Measurements from ENCODE around the gene RHPN2.

DNA sequence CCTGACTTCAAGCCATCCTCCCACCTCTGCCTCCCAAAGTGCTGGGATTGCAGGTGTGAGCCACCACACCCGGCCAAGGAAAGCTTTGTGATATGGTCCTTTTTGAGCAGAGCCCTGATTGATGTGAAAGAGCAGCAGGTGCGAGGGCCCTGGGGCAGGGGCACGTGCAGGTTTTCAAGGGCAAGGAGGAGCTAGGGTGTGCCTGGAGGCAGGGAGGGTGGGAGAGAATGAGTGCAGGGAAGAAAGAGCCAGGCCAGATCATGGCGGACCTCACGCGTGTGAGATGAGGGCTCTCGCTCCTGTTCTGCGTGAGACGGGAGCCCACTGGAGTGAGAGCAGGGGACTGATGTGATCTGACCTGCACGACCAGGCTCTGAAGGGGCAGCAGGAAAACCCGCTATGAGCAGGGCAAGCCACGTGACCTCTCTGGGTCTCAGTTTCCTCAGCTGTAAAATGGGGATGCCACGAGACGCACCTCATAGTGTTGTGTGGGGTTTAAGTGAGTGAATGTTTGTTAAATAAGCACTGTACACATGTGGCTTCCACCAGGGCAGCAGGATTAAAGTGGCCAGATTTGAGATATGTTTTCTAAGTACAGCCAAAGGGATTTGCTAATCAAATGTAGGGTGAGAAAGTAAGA, 66.9 kb downstream of the RHPN2 start:
- TF ChIP-seq POU5F1 (IDR thresholded peaks at IDR 0.05; ENCODE audit: low read depth, low read length) (no peak), SP2 (IDR thresholded peaks at IDR 0.05; ENCODE audit: low read length) (no peak), RFX5 (IDR thresholded peaks at IDR 0.05; ENCODE audit: borderline replicate concordance, low read depth, low read length) (no peak), POLR2AphosphoS5 (IDR thresholded peaks at IDR 0.05; ENCODE audit: low read depth, low read length) (no peak), TAF7 (optimal IDR thresholded peaks at IDR 0.05; ENCODE audit: borderline replicate concordance, low read depth, low read length) (no peak), TAF1 (IDR thresholded peaks at IDR 0.05; ENCODE audit: low read depth, low read length) (no peak), ZNF274 (IDR thresholded peaks at IDR 0.05; ENCODE audit: borderline replicate concordance, extremely low read depth, low read length) (no peak)
- TF ChIP-seq, protein P1, sequence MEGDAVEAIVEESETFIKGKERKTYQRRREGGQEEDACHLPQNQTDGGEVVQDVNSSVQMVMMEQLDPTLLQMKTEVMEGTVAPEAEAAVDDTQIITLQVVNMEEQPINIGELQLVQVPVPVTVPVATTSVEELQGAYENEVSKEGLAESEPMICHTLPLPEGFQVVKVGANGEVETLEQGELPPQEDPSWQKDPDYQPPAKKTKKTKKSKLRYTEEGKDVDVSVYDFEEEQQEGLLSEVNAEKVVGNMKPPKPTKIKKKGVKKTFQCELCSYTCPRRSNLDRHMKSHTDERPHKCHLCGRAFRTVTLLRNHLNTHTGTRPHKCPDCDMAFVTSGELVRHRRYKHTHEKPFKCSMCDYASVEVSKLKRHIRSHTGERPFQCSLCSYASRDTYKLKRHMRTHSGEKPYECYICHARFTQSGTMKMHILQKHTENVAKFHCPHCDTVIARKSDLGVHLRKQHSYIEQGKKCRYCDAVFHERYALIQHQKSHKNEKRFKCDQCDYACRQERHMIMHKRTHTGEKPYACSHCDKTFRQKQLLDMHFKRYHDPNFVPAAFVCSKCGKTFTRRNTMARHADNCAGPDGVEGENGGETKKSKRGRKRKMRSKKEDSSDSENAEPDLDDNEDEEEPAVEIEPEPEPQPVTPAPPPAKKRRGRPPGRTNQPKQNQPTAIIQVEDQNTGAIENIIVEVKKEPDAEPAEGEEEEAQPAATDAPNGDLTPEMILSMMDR (IDR thresholded peaks at IDR 0.05; ENCODE audit: control extremely low read depth in 1 of 3, insufficient read depth in 1 of 3, low read depth in 1 of 3, low read length in 3 of 3) = no peak
